ENCODE data around the gene UNKL. TPM values are rescaled to one million over a fixed set of nuclear protein-coding genes. Genes with fewer than 3 reads are reported as not detected.

The UNKL gene
- total and polyA plus RNA-seq, 2 donors: 10.5 to 21.9 TPM

DNA sequence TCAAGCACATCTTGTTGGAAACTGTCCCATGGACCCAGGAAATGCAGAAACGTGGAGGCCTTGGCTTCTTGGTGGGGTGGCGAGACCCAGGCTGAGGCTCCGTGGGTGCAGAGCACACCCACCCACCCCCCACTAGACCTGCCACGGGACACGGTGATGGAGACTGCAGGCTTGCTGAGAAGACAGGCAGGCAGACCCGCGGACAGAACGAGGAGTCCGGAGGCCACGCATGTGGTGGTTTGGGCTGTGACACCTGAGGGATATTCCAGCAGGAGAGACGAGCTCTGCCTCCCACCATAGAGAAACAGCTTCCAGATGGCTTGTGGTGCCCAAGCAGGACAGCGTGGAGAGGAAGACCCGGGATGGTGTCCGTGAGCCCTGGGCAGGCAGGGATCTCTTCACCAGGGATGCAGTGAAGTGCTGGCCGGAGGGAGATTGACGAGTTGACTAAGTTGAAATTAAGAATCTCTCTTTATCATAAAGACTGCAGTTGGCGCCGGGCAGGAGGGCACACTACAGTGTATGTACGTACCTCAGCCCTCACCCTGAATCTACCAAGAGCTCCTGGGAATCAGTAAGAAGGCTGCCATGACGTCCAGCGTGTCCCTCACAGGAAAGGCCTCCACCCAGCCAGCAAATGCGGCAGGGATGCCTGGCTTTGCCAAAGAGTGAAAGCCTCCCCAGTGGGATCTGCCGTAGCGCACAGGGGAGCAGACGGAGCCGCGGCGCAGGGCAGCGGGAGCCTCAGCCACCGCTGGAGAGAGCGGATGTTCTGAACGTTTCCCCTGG is 96.8 kb downstream of the UNKL start:
- Histone ChIP-seq H3K4me1 (ENCODE audit: control insufficient read depth in 2 of 2, insufficient read depth in 2 of 2, low read length in 2 of 2) (no peaks in the 10 kb centered on the region), H3K9me3 (ENCODE audit: control insufficient read depth in 2 of 2, insufficient read depth in 1 of 2, low read length in 1 of 2) (no peaks in the 10 kb centered on the region), H3K36me3 (ENCODE audit: control insufficient read depth in 2 of 2, insufficient read depth in 2 of 2, low read length in 1 of 2) (peaks cover 95% of the 10 kb centered on the region in 2 donors), H3K27me3 (ENCODE audit: control insufficient read depth in 2 of 2, insufficient read depth in 1 of 2, low read length in 1 of 2) (no peaks in the 10 kb centered on the region), H3K27ac (ENCODE audit: low read depth in 1 of 2, low read length in 1 of 2) (no peak overlapping the region), H3K4me3 (ENCODE audit: low read length in 2 of 2) (no peak overlapping the region)
- no peak for DNase-seq (ENCODE audit: low read depth in 6 of 9, low spot score in 9 of 9)
- 98% methylated on average over 32 of the region's 32 CpGs for WGBS

GRCh38 chr16:1316033-1316405 is 98.5 kb downstream of the UNKL start:
- DNase-seq (ENCODE audit: low read depth in 6 of 9, low spot score in 9 of 9): no peak
- H3K27ac ChIP-seq (ENCODE audit: low read depth in 1 of 2, low read length in 1 of 2): no peak overlapping the region
- H3K4me1 ChIP-seq (ENCODE audit: control insufficient read depth in 2 of 2, insufficient read depth in 2 of 2, low read length in 2 of 2): peaks cover 13 to 16% of the 10 kb centered on the region in 2 donors
- peaks cover 89 to 92% of the 10 kb centered on the region in 2 donors for H3K36me3 ChIP-seq (ENCODE audit: control insufficient read depth in 2 of 2, insufficient read depth in 2 of 2, low read length in 1 of 2)
- WGBS: 98% methylated on average over 14 of the region's 14 CpGs
- H3K9me3 ChIP-seq (ENCODE audit: control insufficient read depth in 2 of 2, insufficient read depth in 1 of 2, low read length in 1 of 2): no peaks in the 10 kb centered on the region
- no peaks in the 10 kb centered on the region for H3K27me3 ChIP-seq (ENCODE audit: control insufficient read depth in 2 of 2, insufficient read depth in 1 of 2, low read length in 1 of 2)
- H3K4me3 ChIP-seq (ENCODE audit: low read length in 2 of 2): no peak overlapping the region

GRCh38 chr16:1315081-1316032 is 99.1 kb downstream of the UNKL start:
- WGBS: 90% methylated on average over 46 of the region's 46 CpGs

DNA sequence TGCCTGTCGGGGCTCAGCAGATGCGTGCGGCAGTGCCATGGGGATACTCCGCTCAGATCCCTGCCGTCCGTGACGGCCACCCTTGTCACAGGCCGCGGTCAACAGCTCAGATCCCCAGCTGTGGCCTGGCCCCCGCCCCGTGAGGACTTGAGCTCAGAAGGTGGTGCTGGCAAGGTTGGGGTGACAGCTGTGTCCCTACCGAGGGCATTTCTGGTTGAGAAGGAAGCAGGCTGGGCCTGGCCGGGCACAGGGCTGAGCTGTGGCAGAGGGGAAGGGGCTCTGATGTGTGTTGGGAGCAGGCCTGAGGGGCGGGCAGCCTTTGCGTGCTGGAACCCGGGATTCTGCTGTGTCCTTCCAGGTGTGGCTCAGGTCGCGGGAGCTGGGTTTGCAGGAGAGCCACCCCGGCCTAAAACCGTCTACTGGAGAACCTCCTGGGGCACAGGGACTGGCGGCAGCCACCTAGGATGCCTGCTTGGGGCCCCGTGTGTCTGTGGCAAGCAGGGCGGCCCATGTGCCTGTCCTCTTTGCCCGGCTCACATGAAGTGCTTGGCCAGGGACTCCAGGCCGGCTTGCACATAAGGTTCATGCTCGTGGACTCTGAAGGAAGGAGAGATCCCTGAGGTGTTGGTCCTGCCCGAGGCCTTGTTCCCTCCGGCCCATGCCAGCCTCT is 100.0 kb downstream of the UNKL start:
- Histone ChIP-seq H3K36me3 (ENCODE audit: control insufficient read depth in 2 of 2, insufficient read depth in 2 of 2, low read length in 1 of 2) (peaks cover 74 to 77% of the 10 kb centered on the region in 2 donors), H3K4me3 (ENCODE audit: low read length in 2 of 2) (no peak overlapping the region), H3K27ac (ENCODE audit: low read depth in 1 of 2, low read length in 1 of 2) (no peak overlapping the region), H3K9me3 (ENCODE audit: control insufficient read depth in 2 of 2, insufficient read depth in 1 of 2, low read length in 1 of 2) (no peaks in the 10 kb centered on the region), H3K4me1 (ENCODE audit: control insufficient read depth in 2 of 2, insufficient read depth in 2 of 2, low read length in 2 of 2) (peaks cover 13 to 20% of the 10 kb centered on the region in 2 donors), H3K27me3 (ENCODE audit: control insufficient read depth in 2 of 2, insufficient read depth in 1 of 2, low read length in 1 of 2) (no peaks in the 10 kb centered on the region)
- DNase-seq (ENCODE audit: low read depth in 6 of 9, low spot score in 9 of 9): no peak
- WGBS: 97% methylated on average over 28 of the region's 28 CpGs

More at GRCh38 chr16:1315081-1316032, 99.1 kb downstream of the UNKL start:
- DNase-seq (ENCODE audit: low read depth in 6 of 9, low spot score in 9 of 9): no peak
- Histone ChIP-seq H3K4me3 (ENCODE audit: low read length in 2 of 2) (no peak overlapping the region), H3K27me3 (ENCODE audit: control insufficient read depth in 2 of 2, insufficient read depth in 1 of 2, low read length in 1 of 2) (no peaks in the 10 kb centered on the region), H3K27ac (ENCODE audit: low read depth in 1 of 2, low read length in 1 of 2) (no peak overlapping the region), H3K36me3 (ENCODE audit: control insufficient read depth in 2 of 2, insufficient read depth in 2 of 2, low read length in 1 of 2) (peaks cover 82 to 85% of the 10 kb centered on the region in 2 donors), H3K4me1 (ENCODE audit: control insufficient read depth in 2 of 2, insufficient read depth in 2 of 2, low read length in 2 of 2) (peaks cover 13 to 20% of the 10 kb centered on the region in 2 donors), H3K9me3 (ENCODE audit: control insufficient read depth in 2 of 2, insufficient read depth in 1 of 2, low read length in 1 of 2) (no peaks in the 10 kb centered on the region)

GRCh38 chr16:1313721-1314369 is 100.7 kb downstream of the UNKL start:
- 93% methylated on average over 38 of the region's 38 CpGs for WGBS
- H3K36me3 ChIP-seq (ENCODE audit: control insufficient read depth in 2 of 2, insufficient read depth in 2 of 2, low read length in 1 of 2): peaks cover 67 to 70% of the 10 kb centered on the region in 2 donors
- no peak for DNase-seq (ENCODE audit: low read depth in 6 of 9, low spot score in 9 of 9)
- H3K4me1 ChIP-seq (ENCODE audit: control insufficient read depth in 2 of 2, insufficient read depth in 2 of 2, low read length in 2 of 2): peaks cover 13 to 20% of the 10 kb centered on the region in 2 donors
- H3K27me3 ChIP-seq (ENCODE audit: control insufficient read depth in 2 of 2, insufficient read depth in 1 of 2, low read length in 1 of 2): no peaks in the 10 kb centered on the region
- no peak overlapping the region for H3K27ac ChIP-seq (ENCODE audit: low read depth in 1 of 2, low read length in 1 of 2)
- no peak overlapping the region for H3K4me3 ChIP-seq (ENCODE audit: low read length in 2 of 2)
- H3K9me3 ChIP-seq (ENCODE audit: control insufficient read depth in 2 of 2, insufficient read depth in 1 of 2, low read length in 1 of 2): no peaks in the 10 kb centered on the region

Other genes with a start within 250 kb of the UNKL start
- not detected for gene TPSG1, start 189.4 kb downstream of the UNKL start, total RNA-seq
- gene TPSG1, start 189.4 kb downstream of the UNKL start, polyA plus RNA-seq: 0.14 TPM
- gene TPSB2, start 184.5 kb downstream of the UNKL start, total RNA-seq: 0.71 TPM
- 15.5 TPM for gene TPSB2, start 184.5 kb downstream of the UNKL start, polyA plus RNA-seq
- gene TPSAB1, start 174.0 kb downstream of the UNKL start, total RNA-seq: 4.3 TPM
- 11.1 TPM for gene TPSAB1, start 174.0 kb downstream of the UNKL start, polyA plus RNA-seq
- 0.14 TPM for gene TPSD1, start 158.6 kb downstream of the UNKL start, total RNA-seq
- 1.1 TPM for gene TPSD1, start 158.6 kb downstream of the UNKL start, polyA plus RNA-seq
- gene UBE2I, start 105.1 kb downstream of the UNKL start, total RNA-seq: 58.5 TPM
- gene UBE2I, start 105.1 kb downstream of the UNKL start, polyA plus RNA-seq: 105 TPM
- gene BAIAP3, start 81.1 kb downstream of the UNKL start, total RNA-seq: 0.52 TPM
- 5.4 TPM for gene BAIAP3, start 81.1 kb downstream of the UNKL start, polyA plus RNA-seq
- 38.7 TPM for gene TSR3, start 62.8 kb downstream of the UNKL start, total RNA-seq
- gene TSR3, start 62.8 kb downstream of the UNKL start, polyA plus RNA-seq: 46.8 TPM
- 27.8 TPM for gene GNPTG, start 62.8 kb downstream of the UNKL start, total RNA-seq
- gene GNPTG, start 62.8 kb downstream of the UNKL start, polyA plus RNA-seq: 61.3 TPM
- 20.6 TPM for gene UQCC4, start 6.0 kb upstream of the UNKL start, total RNA-seq
- gene UQCC4, start 6.0 kb upstream of the UNKL start, polyA plus RNA-seq: 24.4 TPM
- not detected for gene PERCC1, start 16.4 kb upstream of the UNKL start, total RNA-seq
- 0.07 TPM for gene PERCC1, start 16.4 kb upstream of the UNKL start, polyA plus RNA-seq
- 0.71 TPM for gene CCDC154, start 29.9 kb upstream of the UNKL start, total RNA-seq
- gene CCDC154, start 29.9 kb upstream of the UNKL start, polyA plus RNA-seq: 14.0 TPM
- gene CLCN7, start 60.3 kb upstream of the UNKL start, total RNA-seq: 17.5 TPM
- 78.5 TPM for gene CLCN7, start 60.3 kb upstream of the UNKL start, polyA plus RNA-seq
- gene PTX4, start 74.2 kb upstream of the UNKL start, total RNA-seq: 0.05 TPM
- gene PTX4, start 74.2 kb upstream of the UNKL start, polyA plus RNA-seq: 0.05 TPM
- gene TELO2, start 78.7 kb upstream of the UNKL start, total RNA-seq: 14.0 TPM
- gene TELO2, start 78.7 kb upstream of the UNKL start, polyA plus RNA-seq: 97.4 TPM
- gene TMEM204, start 119.0 kb upstream of the UNKL start, total RNA-seq: 10.3 TPM
- gene TMEM204, start 119.0 kb upstream of the UNKL start, polyA plus RNA-seq: 29.3 TPM
- 8.5 TPM for gene IFT140, start 197.4 kb upstream of the UNKL start, total RNA-seq
- 12.0 TPM for gene IFT140, start 197.4 kb upstream of the UNKL start, polyA plus RNA-seq
- 4.7 TPM for gene CRAMP1, start 197.7 kb upstream of the UNKL start, total RNA-seq
- gene CRAMP1, start 197.7 kb upstream of the UNKL start, polyA plus RNA-seq: 12.2 TPM

Data from thymus (tissue), 11 donors.